Osteoblast (primary cell): ENCODE data around the gene RUNDC3A. TPM values are rescaled to one million over a fixed set of nuclear protein-coding genes. Genes with fewer than 3 reads are reported as not detected.
A peak's percentile ranks its signal among the peaks of the same experiment; 100 is the strongest.

Source experiments
- DNase-seq: peaks from one replicate; pipeline ENCODE4 v3.0.0; 2011; ENCODE audit warnings: low spot score, mixed read lengths; ENCODE audit not compliant: insufficient read length; ENCODE audit errors: missing footprints
- H2AFZ ChIP-seq: 2 replicates; pipeline ENCODE4 v1.6.0; 2011; ENCODE audit warnings: mild to moderate bottlenecking, low read length
- H3K27ac ChIP-seq: 2 replicates; pipeline ENCODE4 v1.5.1; 2011; ENCODE audit warnings: mild to moderate bottlenecking, low read depth, low read length, moderate library complexity
- H3K27me3 ChIP-seq: 2 replicates; pipeline ENCODE4 v1.6.0; 2012; ENCODE audit warnings: mild to moderate bottlenecking, control low read depth, inconsistent platforms, low read length, moderate library complexity; ENCODE audit not compliant: insufficient read depth
- H3K36me3 ChIP-seq: 2 replicates; pipeline ENCODE4 v1.5.1; 2011; ENCODE audit warnings: mild to moderate bottlenecking, low read length, control low read depth, moderate library complexity; ENCODE audit not compliant: insufficient read depth
- H3K4me1 ChIP-seq: 2 replicates; pipeline ENCODE4 v1.5.1; 2011; ENCODE audit warnings: mild to moderate bottlenecking, low read length, control low read depth, moderate library complexity; ENCODE audit not compliant: insufficient read depth
- H3K4me2 ChIP-seq: 2 replicates; pipeline ENCODE4 v1.6.0; 2011; ENCODE audit warnings: mild to moderate bottlenecking, low read length; ENCODE audit not compliant: insufficient read depth
- H3K4me3 ChIP-seq: fragments of 200-600 bp; sonication (generic); 3 replicates; pipeline ENCODE4 v1.5.1; 2012; ENCODE audit warnings: mild to moderate bottlenecking, low read length, inconsistent platforms; ENCODE audit not compliant: insufficient read depth
- H3K79me2 ChIP-seq: 2 replicates; pipeline ENCODE4 v1.6.0; 2012; ENCODE audit warnings: mild to moderate bottlenecking, low read length, control low read depth, inconsistent platforms; ENCODE audit not compliant: insufficient read depth
- H3K9me3 ChIP-seq: 2 replicates; pipeline ENCODE4 v1.5.1; 2011; ENCODE audit warnings: low read depth, low read length, control low read depth
- H4K20me1 ChIP-seq: 2 replicates; pipeline ENCODE4 v1.6.0; 2012; ENCODE audit warnings: mild to moderate bottlenecking, low read length, control low read depth; ENCODE audit not compliant: insufficient read depth
- CTCF ChIP-seq: IDR thresholded peaks from 2 replicates; pipeline ENCODE4 v1.5.1; 2011; ENCODE audit warnings: mild to moderate bottlenecking, low read depth, low read length, moderate library complexity; ENCODE audit errors: extremely low read depth
- total RNA-seq: library from RNA; depleted of rRNA; stranded (reverse); fragments of >200 nt; gene quantifications from 2 replicates; pipeline ENCODE4 v1.2.3, GENCODE V29; 2012

The RUNDC3A gene
- total RNA-seq, 1 donor = not detected

- Histone ChIP-seq H3K9me3 (no peaks in the 10 kb centered on the region), H3K27ac (no peak overlapping the region), H3K4me2 (no peak overlapping the region), H3K36me3 (no peaks in the 10 kb centered on the region), H3K4me3 (no peak overlapping the region), H2AFZ (no peak overlapping the region), H3K79me2 (no peaks in the 10 kb centered on the region), H3K27me3 (peaks cover 18% of the 10 kb centered on the region), H4K20me1 (no peaks in the 10 kb centered on the region), H3K4me1 (no peaks in the 10 kb centered on the region)
- TF ChIP-seq CTCF = no peak
- no peak for DNase-seq
Measured at GRCh38 chr17:44304651-44305050, 3.8 kb upstream of the RUNDC3A start.

GRCh38 chr17:44307387-44308186, 814 bp upstream of the RUNDC3A start:
- H3K4me3 ChIP-seq = no peak overlapping the region
- TF ChIP-seq CTCF = no peak
- peak; percentile 95 for DNase-seq
- H3K9me3 ChIP-seq = no peaks in the 10 kb centered on the region
- H3K4me1 ChIP-seq = no peaks in the 10 kb centered on the region
- no peaks in the 10 kb centered on the region for H4K20me1 ChIP-seq
- no peaks in the 10 kb centered on the region for H3K79me2 ChIP-seq
- no peaks in the 10 kb centered on the region for H3K36me3 ChIP-seq
- no peak overlapping the region for H3K27ac ChIP-seq
- H3K4me2 ChIP-seq = no peak overlapping the region
- peaks cover 11% of the 10 kb centered on the region for H3K27me3 ChIP-seq
- no peak overlapping the region for H2AFZ ChIP-seq

- Histone ChIP-seq H3K27me3 (peaks cover 16% of the 10 kb centered on the region), H3K27ac (no peak overlapping the region), H3K9me3 (no peaks in the 10 kb centered on the region), H3K36me3 (no peaks in the 10 kb centered on the region), H3K4me2 (no peak overlapping the region), H3K79me2 (no peaks in the 10 kb centered on the region), H3K4me1 (no peaks in the 10 kb centered on the region), H4K20me1 (no peaks in the 10 kb centered on the region), H3K4me3 (no peak overlapping the region), H2AFZ (no peak overlapping the region)
- no peak for TF ChIP-seq CTCF
- DNase-seq = peak; percentile 42
Measured at GRCh38 chr17:44308865-44309264, 464 bp downstream of the RUNDC3A start.

- Histone ChIP-seq H3K79me2 (no peaks in the 10 kb centered on the region), H3K9me3 (no peaks in the 10 kb centered on the region), H3K4me2 (no peak overlapping the region), H3K4me1 (no peaks in the 10 kb centered on the region), H3K27me3 (peaks cover 22% of the 10 kb centered on the region), H3K36me3 (no peaks in the 10 kb centered on the region), H3K4me3 (no peak overlapping the region), H4K20me1 (no peaks in the 10 kb centered on the region), H2AFZ (no peak overlapping the region), H3K27ac (no peak overlapping the region)
- peak; percentile 72 for DNase-seq
- no peak for TF ChIP-seq CTCF
Measured at GRCh38 chr17:44309472-44309871, 1.1 kb downstream of the RUNDC3A start.
